Urothelium cell line (cell line): Measurements from ENCODE around the gene TATDN3.
A peak's percentile ranks its signal among the peaks of the same experiment; 100 is the strongest.
"Not testable (repeated sequence)": the region's sequence is repeated elsewhere in the genome, so short reads cannot be mapped to it uniquely, and the experiment has no call there.

Experiments used
- DNase-seq: peaks from one replicate; pipeline ENCODE4 v3.0.0; 2011; ENCODE audit warnings: low spot score, mixed read lengths
- FAIRE-seq: peaks from 2 replicates; lab custom pipeline; 2011; peaks lifted over from hg19 to GRCh38; lab: Jason Lieb, UNC

TATDN3 gene

DNA sequence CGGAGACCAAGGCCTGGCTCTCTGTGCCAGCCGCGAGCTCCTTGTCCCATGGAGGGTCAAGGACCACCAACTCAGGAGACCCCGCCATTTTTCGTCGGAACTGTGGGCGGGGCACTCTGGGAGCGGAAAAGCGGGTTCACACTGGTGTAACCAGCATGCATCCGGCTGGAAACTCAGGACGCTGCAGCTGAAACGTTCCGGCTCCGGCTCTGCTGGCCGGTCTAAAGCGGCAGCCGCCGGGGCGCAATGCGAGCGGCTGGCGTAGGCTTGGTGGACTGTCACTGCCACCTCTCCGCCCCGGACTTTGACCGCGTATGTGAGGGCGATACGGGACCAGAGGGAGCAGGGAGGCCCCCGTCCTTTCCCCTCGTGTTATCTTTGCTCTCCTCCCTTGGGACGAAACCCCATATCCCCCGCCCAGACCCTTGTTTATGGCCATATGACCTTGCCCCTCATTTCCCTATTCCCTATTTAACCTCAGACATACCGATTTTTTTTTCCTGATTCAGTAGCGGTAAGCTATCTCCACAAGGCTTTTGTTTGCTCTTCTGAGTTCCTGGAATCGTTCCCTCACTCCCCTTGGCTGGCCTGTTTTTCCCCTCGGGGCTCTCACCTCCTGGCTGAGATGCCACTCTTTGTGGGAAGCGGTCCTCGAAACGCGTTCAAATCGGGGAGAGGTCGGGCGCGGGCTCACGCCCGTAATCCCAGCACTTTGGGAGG is at the start of gene TATDN3, which contains the start of gene NSL1:
TATDN3 (plus strand) TSS at position 219 of the 720 bp plus-strand sequence; CDS start at position 247, 28 bp downstream.
NSL1 (minus strand) TSS at position 102 of the 720 bp plus-strand sequence; CDS start at position 88, 14 bp downstream.
- FAIRE-seq (no peak), DNase-seq (peak; percentile 85)

DNA sequence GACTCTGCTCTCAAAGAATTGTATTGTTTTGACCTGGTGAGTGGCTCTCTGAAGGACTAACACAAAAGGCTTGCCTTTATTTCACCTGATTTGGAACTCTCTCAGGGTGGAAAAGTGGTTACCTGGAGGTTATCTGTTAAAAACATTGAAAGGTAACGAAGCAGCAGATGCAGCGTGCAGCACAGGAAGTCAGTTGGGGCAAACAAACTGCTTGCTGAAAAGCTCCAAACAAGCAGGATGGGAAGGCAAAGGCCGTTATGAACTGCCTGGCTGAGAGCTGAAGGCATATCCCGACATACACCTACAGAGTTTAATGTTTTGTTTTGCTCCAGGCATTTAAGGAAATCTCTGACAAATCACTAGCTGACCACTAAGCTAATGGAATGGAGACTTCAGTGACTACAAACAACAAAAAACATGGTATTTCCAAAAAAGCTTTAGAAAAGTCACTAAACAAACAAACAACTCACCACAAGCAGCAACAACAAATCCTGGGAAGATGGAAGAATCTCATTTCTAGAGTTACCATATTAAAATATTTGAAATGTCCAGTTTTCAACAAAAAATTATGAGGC is 47.7 kb upstream of the TATDN3 start:
- FAIRE-seq (no peak), DNase-seq (no peak)

DNA sequence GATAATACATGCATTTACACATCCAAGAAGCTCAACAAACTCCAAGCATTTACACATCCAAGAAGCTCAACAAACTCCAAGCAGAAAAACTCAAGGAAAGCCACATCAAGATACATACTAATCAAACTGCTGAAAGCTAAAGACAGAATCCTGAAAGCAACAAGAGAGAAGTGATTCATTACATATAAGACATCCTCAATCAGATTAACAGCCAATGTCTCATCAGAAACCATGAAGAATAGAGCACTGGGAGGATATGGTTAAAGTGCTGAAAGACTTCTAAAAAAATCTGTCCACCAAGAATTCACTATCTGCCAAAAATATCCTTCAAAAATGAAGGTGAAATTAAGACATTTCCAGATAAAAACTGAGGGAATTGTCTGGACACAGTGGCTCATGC is 46.4 kb upstream of the TATDN3 start:
- no peak for FAIRE-seq

GRCh38 chr1:212746546-212746945 is 45.1 kb upstream of the TATDN3 start:
- DNase-seq, result no peak
- FAIRE-seq, result no peak

More for the DNA sequence above, 46.4 kb upstream of the TATDN3 start:
- no peak for DNase-seq

DNA sequence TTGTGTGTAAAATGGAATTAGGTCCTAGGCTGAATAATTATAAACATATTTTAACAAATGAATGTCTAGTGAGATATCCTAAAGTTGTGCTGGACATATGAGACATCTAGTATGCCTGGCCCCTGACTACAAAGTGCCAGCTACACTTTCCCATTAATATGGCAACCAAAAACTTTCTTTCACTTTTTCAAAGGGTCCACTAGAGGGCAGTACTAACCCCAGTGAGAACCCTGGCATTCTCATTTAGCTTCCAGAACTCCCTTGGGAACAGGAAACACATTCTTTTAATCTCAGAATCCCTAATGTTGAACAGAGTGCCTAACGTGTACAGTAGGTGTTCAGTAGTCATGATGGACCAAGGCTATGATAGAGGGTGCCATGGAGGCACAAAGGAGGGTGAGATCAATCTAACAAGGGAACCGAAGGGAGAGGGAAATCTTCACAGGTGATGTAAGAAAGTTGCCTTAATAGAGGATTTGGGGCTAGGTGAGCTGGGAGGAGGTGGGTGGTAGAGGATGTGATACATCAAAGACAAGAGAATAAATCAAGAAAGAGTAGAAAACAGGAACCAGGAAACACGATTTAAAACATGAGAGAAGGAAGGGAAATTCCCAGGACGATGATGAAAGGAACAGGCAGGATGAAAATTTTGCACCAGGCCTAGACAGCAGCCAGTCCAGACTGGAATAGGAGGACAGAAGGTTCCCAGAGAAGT is 41.7 kb upstream of the TATDN3 start:
- no peak for FAIRE-seq

GRCh38 chr1:212752252-212752933 is 39.3 kb upstream of the TATDN3 start:
- DNase-seq (no peak), FAIRE-seq (no peak)

More for the DNA sequence above, 41.7 kb upstream of the TATDN3 start:
- DNase-seq, result peak; percentile 71

- no peak for DNase-seq
- FAIRE-seq, result no peak
Measured at GRCh38 chr1:212752934-212753497, 38.7 kb upstream of the TATDN3 start.

GRCh38 chr1:212753749-212754148 is 37.9 kb upstream of the TATDN3 start:
- FAIRE-seq, result no peak
- DNase-seq, result no peak

- DNase-seq (no peak), FAIRE-seq (no peak)
Measured at GRCh38 chr1:212754193-212754592, 37.5 kb upstream of the TATDN3 start.

- FAIRE-seq, result no peak
- no peak for DNase-seq
Measured at GRCh38 chr1:212754680-212755079, 37.0 kb upstream of the TATDN3 start.

DNA sequence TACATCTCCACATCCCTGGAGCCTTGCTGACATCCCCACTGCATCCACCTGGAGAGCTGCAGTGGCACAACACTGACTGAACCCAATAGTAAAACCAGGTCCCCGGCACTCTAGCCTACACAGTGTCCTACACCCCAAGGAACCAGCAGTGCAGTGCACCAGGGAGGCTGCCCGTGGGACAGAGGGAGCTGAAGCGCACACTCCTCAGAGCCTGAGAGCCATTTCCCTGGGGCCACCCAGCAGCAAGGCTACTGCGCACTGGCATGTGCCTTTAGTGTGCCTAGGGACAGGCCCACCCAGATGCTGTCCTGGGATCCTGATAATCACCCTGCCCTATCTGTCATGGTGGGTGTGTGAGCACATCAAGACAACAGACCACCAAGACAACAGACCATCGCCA is 32.0 kb upstream of the TATDN3 start:
- DNase-seq (no peak), FAIRE-seq (no peak)

DNA sequence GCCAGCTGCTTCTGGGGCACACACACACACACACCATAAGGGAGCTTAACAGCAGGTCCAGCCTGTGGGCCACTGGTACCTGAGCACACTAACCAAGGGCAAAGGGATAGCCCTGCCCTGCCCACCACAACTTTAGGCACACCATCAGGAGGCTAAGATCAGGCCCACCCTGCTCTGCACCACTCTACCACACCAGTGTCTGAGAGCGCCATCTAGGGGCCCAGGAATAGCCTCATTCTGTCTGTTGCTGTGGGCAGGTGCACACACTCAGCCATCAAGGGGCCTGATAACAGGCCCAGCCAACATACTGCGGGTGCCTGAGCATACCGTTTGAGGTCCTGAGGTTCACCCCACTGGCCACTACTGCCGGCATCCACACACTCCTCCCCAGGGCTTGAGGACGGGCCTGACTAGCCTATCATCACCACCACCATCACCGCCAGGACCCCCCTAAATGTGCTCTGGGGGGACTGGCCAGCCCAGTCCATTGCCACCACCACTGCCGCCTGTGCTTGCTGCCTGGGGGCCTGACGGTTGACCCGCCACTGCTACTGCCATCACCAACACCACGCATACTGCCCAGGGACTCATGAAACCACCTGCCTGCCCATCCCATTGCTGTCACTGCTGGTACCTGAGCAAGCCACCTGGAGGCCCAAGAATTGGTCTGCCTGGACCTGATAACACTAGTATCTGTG is 31.4 kb upstream of the TATDN3 start:
- FAIRE-seq, result no peak
- DNase-seq, result peak; percentile 17

- FAIRE-seq (no peak), DNase-seq (no peak)
Measured at GRCh38 chr1:212762234-212762633, 29.5 kb upstream of the TATDN3 start.

DNA sequence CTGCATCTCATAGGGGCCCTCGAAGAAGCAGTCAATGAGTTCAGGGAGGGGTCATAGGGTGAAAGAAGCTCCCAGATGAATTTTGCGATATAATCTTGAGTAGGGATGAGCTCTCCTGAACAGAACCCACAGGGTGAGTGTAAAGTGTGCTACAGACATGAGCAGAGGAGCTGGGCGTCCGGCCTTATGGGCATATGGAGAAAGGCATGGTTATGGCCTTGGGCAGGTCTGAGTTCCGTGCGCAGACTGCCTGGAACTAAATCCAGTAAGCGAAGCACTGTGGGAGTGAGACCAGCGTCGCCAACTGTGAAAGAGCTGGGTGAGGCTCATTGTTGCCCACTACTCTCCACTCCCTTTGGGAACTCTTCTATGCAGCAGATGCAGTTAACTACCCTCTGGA is 28.9 kb upstream of the TATDN3 start:
- FAIRE-seq (no peak), DNase-seq (no peak)

- DNase-seq, FAIRE-seq: not testable (repeated sequence)
Measured at GRCh38 chr1:212764718-212765281, 26.9 kb upstream of the TATDN3 start.

- DNase-seq, FAIRE-seq: not testable (repeated sequence)
Measured at GRCh38 chr1:212766825-212767224, 24.9 kb upstream of the TATDN3 start.

DNA sequence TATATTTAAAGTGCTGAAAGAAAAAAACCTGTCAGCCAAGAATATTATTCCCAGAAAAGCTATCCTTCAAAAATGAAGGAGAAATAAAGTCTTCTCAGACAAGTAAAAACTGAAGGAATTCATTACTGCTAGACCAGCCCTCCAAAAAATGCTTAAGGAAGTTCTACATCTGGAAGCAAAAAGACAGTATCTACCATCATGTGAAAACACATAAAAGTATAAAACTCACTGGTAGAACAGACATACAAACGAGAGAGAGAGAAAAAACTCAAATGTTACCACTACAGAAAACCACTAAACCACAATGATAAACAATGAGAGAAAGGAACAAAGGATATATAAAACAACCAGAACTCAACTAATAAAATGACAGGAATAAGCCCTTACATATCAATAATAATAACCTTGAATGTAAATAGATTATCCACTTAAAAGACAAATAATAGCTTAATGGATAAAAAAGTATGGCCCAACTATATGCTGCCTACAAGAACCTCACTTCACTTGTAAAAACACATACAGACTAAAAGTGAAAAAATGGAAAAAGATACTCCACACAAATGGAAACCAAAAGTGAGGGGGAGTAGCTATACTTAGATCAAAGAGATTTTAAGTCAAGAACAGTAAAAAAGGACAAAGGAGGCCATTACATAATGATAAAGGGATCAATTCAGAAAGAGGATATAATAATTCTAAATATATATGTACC is 22.1 kb upstream of the TATDN3 start:
- DNase-seq (no peak), FAIRE-seq (no peak)

GRCh38 chr1:212771341-212771740 is 20.4 kb upstream of the TATDN3 start:
- no peak for FAIRE-seq
- no peak for DNase-seq

- DNase-seq (no peak), FAIRE-seq (no peak)
Measured at GRCh38 chr1:212773011-212773410, 18.7 kb upstream of the TATDN3 start.
